Measurements from ENCODE around the gene MREG.
A peak's percentile ranks its signal among the peaks of the same experiment; 100 is the strongest.
"Not testable (repeated sequence)": the region's sequence is repeated elsewhere in the genome, so short reads cannot be mapped to it uniquely, and the experiment has no call there.

Gene MREG

GRCh38 chr2:216012133-216012829, 1.1 kb downstream of the MREG start:
- TF ChIP-seq CTCF (IDR thresholded peaks at IDR 0.05; ENCODE audit: low read depth, low read length), result peak; percentile 41
- H3K4me1 ChIP-seq, result peaks cover 7% of the 10 kb centered on the region
- H3K36me3 ChIP-seq, result no peaks in the 10 kb centered on the region
- H3K4me3 ChIP-seq (ENCODE audit: low read depth, low read length), result peak overlapping the region; percentile 95
- H3K27me3 ChIP-seq, result no peaks in the 10 kb centered on the region
- DNase-seq, result peak; percentile 37
- no peaks in the 10 kb centered on the region for H3K9me3 ChIP-seq

GRCh38 chr2:216009215-216009614, 4.1 kb downstream of the MREG start:
- not testable (repeated sequence) for H3K4me3 ChIP-seq (ENCODE audit: low read depth, low read length); H3K36me3 ChIP-seq; H3K27me3 ChIP-seq; H3K9me3 ChIP-seq; H3K4me1 ChIP-seq; DNase-seq

GRCh38 chr2:216008387-216008786, 5.0 kb downstream of the MREG start:
- Histone ChIP-seq H3K36me3 (no peaks in the 10 kb centered on the region), H3K4me1 (peaks cover 7% of the 10 kb centered on the region), H3K27me3 (no peaks in the 10 kb centered on the region), H3K4me3 (ENCODE audit: low read depth, low read length) (no peak overlapping the region), H3K9me3 (no peaks in the 10 kb centered on the region)
- peak; percentile 15; the same call in 1 of the 2 replicates for TF ChIP-seq CTCF (IDR thresholded peaks at IDR 0.05; ENCODE audit: low read depth, low read length)
- DNase-seq, result no peak

GRCh38 chr2:216006164-216006663, 7.1 kb downstream of the MREG start:
- DNase-seq, result no peak
- peaks cover 11% of the 10 kb centered on the region for H3K4me1 ChIP-seq

GRCh38 chr2:216004697-216005283, 8.6 kb downstream of the MREG start:
- no peaks in the 10 kb centered on the region for H3K9me3 ChIP-seq
- no peak for DNase-seq
- no peak overlapping the region for H3K4me3 ChIP-seq (ENCODE audit: low read depth, low read length)
- H3K36me3 ChIP-seq, result no peaks in the 10 kb centered on the region
- no peaks in the 10 kb centered on the region for H3K27me3 ChIP-seq
- H3K4me1 ChIP-seq, result peaks cover 11% of the 10 kb centered on the region
- no peak for TF ChIP-seq CTCF (IDR thresholded peaks at IDR 0.05; ENCODE audit: low read depth, low read length)

More at GRCh38 chr2:216006164-216006663, 7.1 kb downstream of the MREG start:
- Histone ChIP-seq H3K9me3 (no peaks in the 10 kb centered on the region), H3K27me3 (no peaks in the 10 kb centered on the region), H3K4me3 (ENCODE audit: low read depth, low read length) (no peak overlapping the region), H3K36me3 (no peaks in the 10 kb centered on the region)
- no peak for TF ChIP-seq CTCF (IDR thresholded peaks at IDR 0.05; ENCODE audit: low read depth, low read length)

GRCh38 chr2:216003876-216004696, 9.3 kb downstream of the MREG start:
- Histone ChIP-seq H3K9me3 (no peaks in the 10 kb centered on the region), H3K4me1 (peaks cover 11% of the 10 kb centered on the region), H3K4me3 (ENCODE audit: low read depth, low read length) (no peak overlapping the region), H3K27me3 (no peaks in the 10 kb centered on the region), H3K36me3 (no peaks in the 10 kb centered on the region)
- no peak for TF ChIP-seq CTCF (IDR thresholded peaks at IDR 0.05; ENCODE audit: low read depth, low read length)
- DNase-seq, result no peak

All from BE2C (cell line).